Measurements from ENCODE around the gene LMBRD2.
"Not testable (repeated sequence)": the region's sequence is repeated elsewhere in the genome, so short reads cannot be mapped to it uniquely, and the experiment has no call there.

LMBRD2 gene

GRCh38 chr5:36138900-36139683 is 12.6 kb downstream of the LMBRD2 start:
- TF ChIP-seq CTCF (IDR thresholded peaks at IDR 0.05; ENCODE audit: insufficient read depth, low read length, missing control alignments) = no peak
- CTCF ChIA-PET = interaction anchor here (1.3 kb wide), 1 partner anchor 60 kb away, joined by 4 read pairs; no protein-coding TSS in a partner anchor
- DNase-seq (ENCODE audit: low read depth, low spot score) = no peak
- POLR2A ChIA-PET = interaction anchor here (0.8 kb wide), 1 partner anchor 13 kb away, joined by 3 read pairs; the partner anchor contains the start of gene SKP2
- no peak overlapping the region for H3K4me3 ChIP-seq (ENCODE audit: low read depth, low read length)

- CTCF ChIA-PET = no interaction called here
- POLR2A ChIA-PET = no interaction called here
- DNase-seq (ENCODE audit: low read depth, low spot score) = no peak
- H3K4me3 ChIP-seq (ENCODE audit: low read depth, low read length) = no peak overlapping the region
- no peak for TF ChIP-seq CTCF (IDR thresholded peaks at IDR 0.05; ENCODE audit: insufficient read depth, low read length, missing control alignments)
Measured at GRCh38 chr5:36136581-36136980, 15.1 kb downstream of the LMBRD2 start.

GRCh38 chr5:36135988-36136387 is 15.7 kb downstream of the LMBRD2 start:
- H3K4me3 ChIP-seq (ENCODE audit: low read depth, low read length) = no peak overlapping the region
- no peak for TF ChIP-seq CTCF (IDR thresholded peaks at IDR 0.05; ENCODE audit: insufficient read depth, low read length, missing control alignments)
- DNase-seq (ENCODE audit: low read depth, low spot score) = no peak
- ChIA-PET POLR2A (no interaction called here), CTCF (no interaction called here)

- CTCF ChIA-PET; DNase-seq (ENCODE audit: low read depth, low spot score); POLR2A ChIA-PET; H3K4me3 ChIP-seq (ENCODE audit: low read depth, low read length): not testable (repeated sequence)
Measured at GRCh38 chr5:36133009-36133408, 18.7 kb downstream of the LMBRD2 start.

GRCh38 chr5:36129666-36130065 is 22.0 kb downstream of the LMBRD2 start:
- H3K4me3 ChIP-seq (ENCODE audit: low read depth, low read length); DNase-seq (ENCODE audit: low read depth, low spot score); POLR2A ChIA-PET; CTCF ChIA-PET: not testable (repeated sequence)

GRCh38 chr5:36128795-36129194 is 22.9 kb downstream of the LMBRD2 start:
- CTCF ChIA-PET = no interaction called here

GRCh38 chr5:36125868-36126267 is 25.8 kb downstream of the LMBRD2 start:
- no peak for DNase-seq (ENCODE audit: low read depth, low spot score)
- no peak for TF ChIP-seq CTCF (IDR thresholded peaks at IDR 0.05; ENCODE audit: insufficient read depth, low read length, missing control alignments)
- ChIA-PET POLR2A (no interaction called here), CTCF (interaction anchor here (1.0 kb wide), 1 partner anchor 47 kb away, joined by 3 read pairs; no protein-coding TSS in a partner anchor)
- no peak overlapping the region for H3K4me3 ChIP-seq (ENCODE audit: low read depth, low read length)

More at GRCh38 chr5:36128795-36129194, 22.9 kb downstream of the LMBRD2 start:
- H3K4me3 ChIP-seq (ENCODE audit: low read depth, low read length) = no peak overlapping the region
- no peak for DNase-seq (ENCODE audit: low read depth, low spot score)
- no peak for TF ChIP-seq CTCF (IDR thresholded peaks at IDR 0.05; ENCODE audit: insufficient read depth, low read length, missing control alignments)
- POLR2A ChIA-PET = no interaction called here
